IMR-90 (cell line): Measurements from ENCODE around the gene VARS2. TPM values are rescaled to one million over a fixed set of nuclear protein-coding genes. Genes with fewer than 3 reads are reported as not detected.

Experiments used
- ATAC-seq: fragments of 200-7000 bp; cut with Tn5 transposase; 2 replicates; pipeline ENCODE4 v1.9.1; 2020; ENCODE audit warnings: low read depth, mild to moderate bottlenecking, moderate library complexity
- BruUV-seq: library from RNA; stranded (reverse); fragments of 400-500 nt; replicated peaks from 2 replicates; lab custom pipeline; 2021; lab: Mats Ljungman, UMichigan
- CTCF ChIA-PET: fragments of 300-600 bp; formaldehyde crosslinking; extraction: SDS; loops from one replicate; lab custom pipeline; 2021; ENCODE audit warnings: antibody characterized with exemption; lab: Yijun Ruan, JAX
- POLR2A ChIA-PET: fragments of 300-600 bp; sonication (Branson Sonifier 250); formaldehyde crosslinking; loops from one replicate; lab custom pipeline; 2022; ENCODE audit warnings: antibody characterized with exemption; ENCODE audit not compliant: unreplicated experiment; lab: Charles Lee
- DNase-seq: peaks from one replicate; pipeline ENCODE4 v3.0.0; 2013
- H2AFZ ChIP-seq: replicated peaks from 2 replicates; pipeline ENCODE3; 2013; ENCODE audit warnings: low read length, mild to moderate bottlenecking; ENCODE audit not compliant: poor library complexity
- H2AK5ac ChIP-seq: 2 replicates; pipeline ENCODE4 v1.6.1; 2013; ENCODE audit warnings: low read depth, low read length, inconsistent platforms
- H2AK9ac ChIP-seq: replicated peaks from 2 replicates; pipeline ENCODE3; 2013; ENCODE audit warnings: mild to moderate bottlenecking, low read depth, low read length, moderate library complexity; ENCODE audit not compliant: poor library complexity
- H2BK120ac ChIP-seq: 2 replicates; pipeline ENCODE4 v1.6.1; 2013; ENCODE audit warnings: low read depth, low read length, inconsistent platforms
- H2BK15ac ChIP-seq: 3 replicates; pipeline ENCODE4 v1.6.1; 2013; ENCODE audit warnings: low read depth, low read length, inconsistent platforms
- H2BK20ac ChIP-seq: 2 replicates; pipeline ENCODE4 v1.6.1; 2013; ENCODE audit warnings: low read depth, mild to moderate bottlenecking, inconsistent platforms, low read length, moderate library complexity
- H2BK5ac ChIP-seq: 2 replicates; pipeline ENCODE4 v1.6.1; 2013; ENCODE audit warnings: mild to moderate bottlenecking, low read depth, low read length, inconsistent platforms; ENCODE audit not compliant: poor library complexity, severe bottlenecking
- H3K14ac ChIP-seq: replicated peaks from 2 replicates; pipeline ENCODE4 v1.6.1; 2013; ENCODE audit warnings: low read depth, low read length, inconsistent platforms
- H3K18ac ChIP-seq: 2 replicates; pipeline ENCODE4 v1.6.1; 2013; ENCODE audit warnings: low read depth, low read length, control low read depth
- H3K23ac ChIP-seq: 2 replicates; pipeline ENCODE4 v1.6.1; 2013; ENCODE audit warnings: low read depth, low read length, inconsistent platforms
- H3K27ac ChIP-seq: 2 replicates; pipeline ENCODE4 v1.5.1; 2013; ENCODE audit warnings: mild to moderate bottlenecking, control low read depth, low read length; ENCODE audit not compliant: insufficient read depth
- H3K27me3 ChIP-seq: 2 replicates; pipeline ENCODE4 v1.6.1; 2013; ENCODE audit warnings: low read length; ENCODE audit not compliant: control insufficient read depth, insufficient read depth
- H3K36me3 ChIP-seq: 2 replicates; pipeline ENCODE4 v1.6.1; 2013; ENCODE audit warnings: low read length, mixed read lengths; ENCODE audit not compliant: control insufficient read depth, insufficient read depth
- H3K4ac ChIP-seq: 2 replicates; pipeline ENCODE4 v1.6.1; 2013; ENCODE audit warnings: low read depth, low read length, inconsistent platforms
- H3K4me1 ChIP-seq: 2 replicates; pipeline ENCODE4 v1.6.1; 2013; ENCODE audit warnings: low read length, mixed read lengths; ENCODE audit not compliant: control insufficient read depth, insufficient read depth
- H3K4me2 ChIP-seq: 2 replicates; pipeline ENCODE4 v1.6.1; 2013; ENCODE audit warnings: low read depth, mild to moderate bottlenecking, control low read depth, low read length, moderate library complexity
- H3K4me3 ChIP-seq: 2 replicates; pipeline ENCODE4 v1.5.1; 2013; ENCODE audit warnings: low read depth, mild to moderate bottlenecking, control low read depth, low read length, moderate library complexity; ENCODE audit not compliant: insufficient read depth
- H3K56ac ChIP-seq: 2 replicates; pipeline ENCODE4 v1.6.1; 2013; ENCODE audit warnings: low read length, inconsistent platforms; ENCODE audit not compliant: insufficient read depth; ENCODE audit errors: extremely low read depth
- H3K79me1 ChIP-seq, 2 experiments: 2 replicates each; pipeline ENCODE4 v1.6.1; 2013; ENCODE audit warnings: low read length in 2 of 2, inconsistent platforms in 1 of 2, low read depth in 1 of 2
- H3K9ac ChIP-seq: 2 replicates; pipeline ENCODE4 v1.6.1; 2013; ENCODE audit warnings: low read depth, low read length, control low read depth
- H3K9me1 ChIP-seq: 2 replicates; pipeline ENCODE4 v1.6.1; 2013; ENCODE audit warnings: low read length, inconsistent platforms; ENCODE audit not compliant: insufficient read depth
- H3K9me3 ChIP-seq: 2 replicates; pipeline ENCODE4 v1.6.1; 2013; ENCODE audit warnings: low read length; ENCODE audit not compliant: control insufficient read depth, insufficient read depth
- H4K20me1 ChIP-seq: 2 replicates; pipeline ENCODE4 v1.6.1; 2013; ENCODE audit warnings: low read length, inconsistent platforms; ENCODE audit not compliant: insufficient read depth
- H4K5ac ChIP-seq: 2 replicates; pipeline ENCODE4 v1.6.1; 2013; ENCODE audit warnings: mild to moderate bottlenecking, low read depth, low read length, control low read depth
- H4K8ac ChIP-seq, 2 experiments: 2 replicates each; pipeline ENCODE4 v1.6.1; 2013; ENCODE audit warnings: low read depth in 2 of 2, low read length in 2 of 2, control low read depth in 1 of 2, inconsistent platforms in 1 of 2
- H4K91ac ChIP-seq: 2 replicates; pipeline ENCODE4 v1.6.1; 2013; ENCODE audit warnings: low read depth, low read length, inconsistent platforms; ENCODE audit not compliant: insufficient read depth
- BHLHE40 ChIP-seq: fragments of 150-350 bp; IDR thresholded peaks from 2 replicates; pipeline ENCODE4 v1.6.1; 2016; ENCODE audit warnings: mild to moderate bottlenecking, low read depth, low read length
- CEBPB ChIP-seq: IDR thresholded peaks from 2 replicates; pipeline ENCODE4 v1.6.1; 2012; ENCODE audit warnings: low read depth, low read length, improper control_type of control experiment
- CTCF ChIP-seq: conservative IDR thresholded peaks from 2 replicates; pipeline ENCODE4 v1.5.1; 2012; ENCODE audit warnings: mild to moderate bottlenecking, low read depth, low read length, improper control_type of control experiment
- ELK1 ChIP-seq: fragments of 150-350 bp; IDR thresholded peaks from 2 replicates; pipeline ENCODE4 v1.6.1; 2016; ENCODE audit warnings: low read depth, mild to moderate bottlenecking, low read length, moderate library complexity, borderline replicate concordance
- FOS ChIP-seq: fragments of 150-350 bp; IDR thresholded peaks from 2 replicates; pipeline ENCODE4 v1.6.1; 2016; ENCODE audit warnings: low read depth, low read length
- MAFK ChIP-seq: IDR thresholded peaks from 2 replicates; pipeline ENCODE4 v1.6.1; 2012; ENCODE audit warnings: low read depth, low read length, improper control_type of control experiment
- MAZ ChIP-seq: IDR thresholded peaks from 2 replicates; pipeline ENCODE4 v1.6.1; 2012; ENCODE audit warnings: low read depth, mild to moderate bottlenecking, low read length, improper control_type of control experiment, moderate library complexity, borderline replicate concordance
- MXI1 ChIP-seq: IDR thresholded peaks from 2 replicates; pipeline ENCODE4 v1.6.1; 2012; ENCODE audit warnings: low read depth, mild to moderate bottlenecking, low read length, moderate library complexity, borderline replicate concordance
- NFE2L2 ChIP-seq: fragments of 150-350 bp; IDR thresholded peaks from 2 replicates; pipeline ENCODE4 v1.6.1; 2016; ENCODE audit warnings: low read depth, mild to moderate bottlenecking, low read length
- POLR2A ChIP-seq: IDR thresholded peaks from 2 replicates; pipeline ENCODE4 v1.6.1; 2012; ENCODE audit warnings: mild to moderate bottlenecking, low read depth, low read length
- RCOR1 ChIP-seq: IDR thresholded peaks from 2 replicates; pipeline ENCODE4 v1.6.1; 2012; ENCODE audit warnings: mild to moderate bottlenecking, low read length, improper control_type of control experiment; ENCODE audit not compliant: insufficient replicate concordance
- SMC3 ChIP-seq: fragments of 150-350 bp; IDR thresholded peaks from 2 replicates; pipeline ENCODE4 v1.6.1; 2016; ENCODE audit warnings: low read depth, mild to moderate bottlenecking, antibody characterized with exemption, low read length, moderate library complexity
- USF2 ChIP-seq: fragments of 150-350 bp; IDR thresholded peaks from 2 replicates; pipeline ENCODE4 v1.6.1; 2017; ENCODE audit warnings: mild to moderate bottlenecking, antibody characterized with exemption, low read length, low read depth
- WGBS, 2 experiments: methylation state at CpG; one replicate each; pipeline versions ENCODE4 v1.1.5 to v1.1.7; 2013; ENCODE audit warnings: missing lambda C conversion rate in 2 of 2; ENCODE audit not compliant: insufficient read length in 1 of 2; ENCODE audit errors: extremely low coverage in 2 of 2; 5-methylcytosine and 5-hydroxymethylcytosine counted together
- dilution Hi-C: fragments of 300-500 bp; cut with HindIII; formaldehyde crosslinking; loops from one replicate; pipeline ENCODE4 v1.14.3; 2018; ENCODE audit warnings: low sequenced_read_pairs; ENCODE audit not compliant: unreplicated experiment
- in situ Hi-C: fragments of 300-500 bp; cut with MboI; formaldehyde crosslinking; loops from 3 replicates; pipeline ENCODE4 v1.14.3; 2019; ENCODE audit warnings: low sequenced_read_pairs, inconsistent platforms, mixed read lengths
- intact Hi-C: fragments of 100-400 bp; cut with micrococcal nuclease; formaldehyde crosslinking; loops from 2 replicates; pipeline ENCODE4 v1.10.0; 2022
- polyA plus RNA-seq, 3 experiments: library from polyadenylated mRNA; depleted of rRNA; stranded (reverse); fragments of >200 nt; gene quantifications; 2 replicates each; pipeline ENCODE4 v1.2.3, GENCODE V29; 2012; ENCODE audit warnings: low replicate concordance in 1 of 3
- total RNA-seq: library from RNA; depleted of rRNA; stranded (reverse); fragments of >200 nt; gene quantifications from 2 replicates; pipeline ENCODE4 v1.2.3, GENCODE V29; 2012

VARS2 gene
- total and polyA plus RNA-seq, 2 of the 4 experiments (the other 2 are of a cell fraction), result 7.2 to 14.0 TPM

- Histone ChIP-seq H2BK120ac (no peak overlapping the region), H3K4me3 (no peak overlapping the region), H3K18ac (no peak overlapping the region), H2AFZ (no peak overlapping the region), H3K56ac (no peak overlapping the region), H4K8ac (no peak overlapping the region), H2BK20ac (no peak overlapping the region), H3K23ac (no peak overlapping the region), H3K36me3 (no peaks in the 10 kb centered on the region), H2BK15ac (no peak overlapping the region), H3K4ac (no peak overlapping the region), H3K27ac (no peak overlapping the region), H4K91ac (no peak overlapping the region), H3K27me3 (peaks cover 23% of the 10 kb centered on the region), H3K4me2 (no peak overlapping the region), H4K20me1 (no peaks in the 10 kb centered on the region), H2AK5ac (no peak overlapping the region), H2AK9ac (no peak overlapping the region), H3K9me1 (no peaks in the 10 kb centered on the region), H4K5ac (no peak overlapping the region), H3K4me1 (no peaks in the 10 kb centered on the region), H3K14ac (no peak overlapping the region), H2BK5ac (no peak overlapping the region), H3K9me3 (no peaks in the 10 kb centered on the region), H3K79me1 (no peaks in the 10 kb centered on the region), H3K9ac (no peak overlapping the region)
- in situ Hi-C loops, result no loop called here
- no CpG with 5 or more reads among the region's 5 CpGs for WGBS, 2 experiments
- no peak for TF ChIP-seq RCOR1
- TF ChIP-seq BHLHE40, result no peak
- TF ChIP-seq CEBPB, result no peak
- TF ChIP-seq NFE2L2, result no peak
- no peak for TF ChIP-seq ELK1
- TF ChIP-seq USF2, result no peak
- no peak for TF ChIP-seq POLR2A
- no peak for TF ChIP-seq MAFK
- TF ChIP-seq MAZ, result no peak
- no peak for TF ChIP-seq MXI1
- TF ChIP-seq FOS, result no peak
- no peak for TF ChIP-seq CTCF
- TF ChIP-seq SMC3, result no peak
- dilution Hi-C loops, result no loop called here
- CTCF ChIA-PET, result no interaction called here
- BruUV-seq, result no TSS peak
- ATAC-seq (no peak), DNase-seq (no peak)
- POLR2A ChIA-PET, result no interaction called here
- intact Hi-C loops, result no loop called here
Measured at GRCh38 chr6:30970946-30971345, 56.9 kb downstream of the VARS2 start.
